Common myeloid progenitor, CD34-positive (primary cell): ENCODE results near the gene PRAMEF2.
"Not testable (repeated sequence)": the region's sequence is repeated elsewhere in the genome, so short reads cannot be mapped to it uniquely, and the experiment has no call there.

Experiments
- CTCF ChIA-PET: fragments of 350-600 bp; sonication (Branson Sonifier 250); formaldehyde crosslinking; loops from one replicate; lab custom pipeline; 2021; ENCODE audit warnings: antibody characterized with exemption; lab: Charles Lee
- POLR2A ChIA-PET: fragments of 350-600 bp; sonication (Branson Sonifier 250); formaldehyde crosslinking; loops from one replicate; lab custom pipeline; 2021; ENCODE audit warnings: antibody characterized with exemption; lab: Charles Lee
- DNase-seq, 3 donors: peaks; one replicate each; pipeline versions ENCODE4 v3.0.0 to v3.0.0-alpha.2; 2013
- H3K27ac ChIP-seq, 2 experiments: 1 replicate in 1 of 2; 2 replicates in 1 of 2; pipeline ENCODE4 v1.7.0; 2013; ENCODE audit warnings: inconsistent platforms in 2 of 2, low read length in 2 of 2, mild to moderate bottlenecking in 2 of 2, low read depth in 1 of 2, moderate library complexity in 1 of 2; ENCODE audit not compliant: severe bottlenecking in 2 of 2, insufficient read depth in 1 of 2, poor library complexity in 1 of 2
- H3K27me3 ChIP-seq, 5 experiments: replicated peaks in 2 of 5; 1 replicate in 3 of 5; 2 replicates in 2 of 5; pipeline versions ENCODE4 v1.6.1 to v1.7.0; 2013; ENCODE audit warnings: low read length in 4 of 5, mild to moderate bottlenecking in 2 of 5, moderate library complexity in 2 of 5, inconsistent platforms in 1 of 5; ENCODE audit not compliant: insufficient read depth in 5 of 5, control insufficient read depth in 4 of 5
- H3K36me3 ChIP-seq, 4 experiments: 1 replicate in 2 of 4; 2 replicates in 2 of 4; pipeline versions ENCODE4 v1.6.1 to v1.7.0; 2013; ENCODE audit warnings: low read length in 3 of 4, control low read depth in 1 of 4, mild to moderate bottlenecking in 1 of 4; ENCODE audit not compliant: control insufficient read depth in 4 of 4, insufficient read depth in 4 of 4
- H3K4me1 ChIP-seq, 4 experiments: 1 replicate in 3 of 4; 2 replicates in 1 of 4; pipeline versions ENCODE4 v1.6.1 to v1.7.1; 2013; ENCODE audit warnings: low read length in 3 of 4, mild to moderate bottlenecking in 3 of 4, control low read depth in 1 of 4, inconsistent platforms in 1 of 4, moderate library complexity in 1 of 4; ENCODE audit not compliant: control insufficient read depth in 4 of 4, insufficient read depth in 4 of 4; ENCODE audit errors: control extremely low read depth in 1 of 4
- H3K4me3 ChIP-seq, 7 experiments: 1 replicate in 4 of 7; 2 replicates in 3 of 7; pipeline versions ENCODE4 v1.5.1 to v1.7.0; 2013; ENCODE audit warnings: mild to moderate bottlenecking in 7 of 7, low read length in 6 of 7, moderate library complexity in 6 of 7, inconsistent platforms in 2 of 7, low read depth in 2 of 7, control low read depth in 1 of 7; ENCODE audit not compliant: insufficient read depth in 4 of 7, control insufficient read depth in 1 of 7; ENCODE audit errors: extremely low read depth in 1 of 7
- H3K9me3 ChIP-seq, 5 experiments: 1 replicate in 4 of 5; 2 replicates in 1 of 5; pipeline versions ENCODE4 v1.6.1 to v1.7.1; 2013; ENCODE audit warnings: low read length in 4 of 5, mild to moderate bottlenecking in 2 of 5, inconsistent platforms in 1 of 5, low read depth in 1 of 5, moderate library complexity in 1 of 5; ENCODE audit not compliant: control insufficient read depth in 4 of 5, insufficient read depth in 2 of 5; ENCODE audit errors: control extremely low read depth in 1 of 5
- WGBS: methylation state at CpG from one replicate; pipeline ENCODE4 v1.1.5; 2013; ENCODE audit not compliant: insufficient coverage; 5-methylcytosine and 5-hydroxymethylcytosine counted together

PRAMEF2 gene

DNA sequence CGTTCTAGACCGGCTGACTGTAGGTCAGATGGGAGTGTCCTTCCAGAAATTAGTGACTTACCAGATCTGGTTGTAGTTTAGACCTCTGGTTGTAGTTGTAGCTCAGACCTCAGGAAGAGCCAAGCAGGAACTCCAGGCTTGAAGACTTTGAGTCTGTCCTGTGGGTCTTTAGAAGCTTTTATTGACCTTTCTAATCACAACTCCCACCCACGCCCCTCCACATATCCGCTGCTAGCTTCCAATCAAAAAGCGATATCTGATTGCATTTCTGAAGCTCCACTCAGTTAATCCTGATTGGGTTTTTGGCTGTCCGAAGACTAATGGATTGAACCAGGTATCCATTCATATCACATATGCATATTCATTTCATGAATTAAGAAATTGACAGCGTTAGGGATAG lies 8.3 kb upstream of the PRAMEF2 start, which contains the start of gene HNRNPCL1:
HNRNPCL1 (minus strand) TSS at position 101 of the 400 bp plus-strand sequence. CDS start 431 bp downstream, outside the sequence.
- H3K4me3 ChIP-seq, CTCF ChIA-PET, POLR2A ChIA-PET, H3K27ac ChIP-seq, H3K4me1 ChIP-seq, DNase-seq, H3K36me3 ChIP-seq, H3K9me3 ChIP-seq, H3K27me3 ChIP-seq: not testable (repeated sequence)
- WGBS = 89% methylated on average over 4 of the region's 7 CpGs

DNA sequence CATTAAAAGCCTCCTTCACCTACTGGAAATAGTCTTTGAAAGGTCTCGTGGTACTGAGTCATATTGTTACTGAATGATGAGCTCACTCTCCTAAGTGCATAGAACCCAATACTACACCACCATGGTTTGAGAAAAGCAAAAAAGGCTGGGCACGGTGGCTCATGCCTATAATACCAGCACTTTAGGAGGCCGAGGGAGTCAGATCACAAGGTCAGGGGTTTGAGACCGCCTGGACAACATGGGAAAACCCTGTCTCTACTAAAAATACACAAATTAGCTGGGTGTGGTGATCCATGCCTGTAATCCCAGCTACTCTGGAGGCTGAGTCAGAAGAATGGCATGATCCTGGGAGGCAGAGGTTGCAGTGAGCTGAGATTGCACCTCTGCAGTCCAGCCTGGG lies 5.1 kb upstream of the PRAMEF2 start:
- POLR2A ChIA-PET = no interaction called here
- CTCF ChIA-PET = no interaction called here
- no peak for DNase-seq
- WGBS = 83% methylated on average over 3 of the region's 4 CpGs
- H3K27me3 ChIP-seq = no peaks in the 10 kb centered on the region
- no peak overlapping the region for H3K27ac ChIP-seq
- H3K9me3 ChIP-seq = no peaks in the 10 kb centered on the region
- no peaks in the 10 kb centered on the region for H3K4me1 ChIP-seq
- no peak overlapping the region for H3K4me3 ChIP-seq
- no peaks in the 10 kb centered on the region for H3K36me3 ChIP-seq

DNA sequence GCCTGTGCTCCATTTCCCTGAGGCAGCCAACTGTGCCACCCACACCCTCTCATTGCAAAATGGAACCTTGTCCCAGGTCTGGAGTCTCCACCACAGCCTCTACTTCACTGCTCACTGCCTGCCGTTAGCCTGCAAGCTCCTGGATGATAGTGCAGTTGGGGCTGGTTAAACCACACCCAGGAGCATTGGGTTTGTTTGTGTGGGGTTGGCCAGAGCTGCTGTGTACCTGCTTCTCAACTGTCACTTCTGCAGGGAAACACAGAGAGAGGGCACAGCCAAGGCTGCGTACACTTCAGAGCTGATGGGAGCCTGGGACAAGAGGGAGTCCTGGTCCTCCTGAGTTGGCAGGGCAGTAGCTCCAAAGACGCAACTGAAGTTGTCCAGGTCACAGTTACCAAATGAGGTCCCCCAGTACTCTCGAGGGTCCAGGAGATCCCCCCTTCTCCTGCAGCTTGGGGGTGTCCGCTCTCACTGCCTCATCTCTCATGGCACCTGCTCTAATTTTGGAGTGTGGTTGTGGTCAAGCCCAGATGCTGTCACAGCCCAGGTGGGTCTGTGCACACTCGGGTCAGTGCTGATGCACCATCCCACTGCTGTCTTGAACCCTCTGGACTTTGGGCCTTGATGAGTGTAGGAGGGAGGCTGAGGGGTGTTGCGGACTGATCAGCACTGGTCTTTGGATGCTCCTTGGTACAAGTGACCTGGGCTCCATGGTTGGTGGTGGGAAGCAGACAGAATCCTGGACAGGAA lies 6.4 kb downstream of the PRAMEF2 start:
- CTCF ChIA-PET, H3K27ac ChIP-seq, H3K9me3 ChIP-seq, H3K4me3 ChIP-seq, H3K36me3 ChIP-seq, POLR2A ChIA-PET, H3K27me3 ChIP-seq, DNase-seq, H3K4me1 ChIP-seq: not testable (repeated sequence)
- no CpG with 5 or more reads among the region's 7 CpGs for WGBS

DNA sequence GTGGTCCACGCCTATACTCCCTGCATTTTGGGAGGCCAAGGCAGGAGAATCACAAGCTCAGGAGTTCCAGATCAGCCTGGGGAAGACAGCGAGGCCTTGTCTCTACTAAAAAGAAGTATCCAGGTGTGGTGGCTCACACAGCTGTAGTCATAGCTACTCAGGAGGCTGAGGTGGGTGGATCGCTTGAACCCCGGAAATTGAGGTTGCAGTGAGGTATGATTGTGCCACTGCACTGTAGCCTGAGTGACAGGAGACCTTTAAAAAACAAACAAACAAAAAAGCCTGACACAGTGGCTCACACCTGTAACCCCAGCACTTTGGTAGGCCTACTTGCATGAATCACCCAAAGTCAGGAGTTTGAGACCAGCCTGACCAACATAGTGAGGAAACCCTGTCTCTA lies 21.6 kb downstream of the PRAMEF2 start:
- H3K27ac ChIP-seq, H3K4me1 ChIP-seq, DNase-seq, H3K4me3 ChIP-seq, H3K36me3 ChIP-seq, CTCF ChIA-PET, H3K9me3 ChIP-seq, H3K27me3 ChIP-seq, POLR2A ChIA-PET: not testable (repeated sequence)
- WGBS = no CpG with 5 or more reads among the region's 4 CpGs

DNA sequence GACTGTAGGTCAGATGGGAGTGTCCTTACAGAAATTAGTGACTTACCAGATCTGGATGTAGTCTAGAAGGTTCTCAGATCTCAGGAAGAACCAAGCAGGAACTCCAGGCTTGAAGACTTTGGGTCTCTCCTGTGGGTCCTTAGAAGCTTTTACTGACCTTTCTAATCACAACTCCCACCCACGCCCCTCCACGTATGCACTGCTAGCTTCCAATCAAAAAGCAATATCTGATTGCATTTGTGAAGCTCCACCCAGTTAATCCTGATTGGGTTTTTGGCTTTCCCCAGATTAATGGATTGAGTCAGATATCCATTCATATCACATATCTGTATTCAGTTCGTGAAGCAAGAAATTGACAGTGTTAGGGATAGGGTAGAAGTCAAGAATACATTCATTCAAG lies 29.2 kb downstream of the PRAMEF2 start, which contains the start of gene PRAMEF4:
PRAMEF4 (minus strand) TSS at position 101 of the 400 bp plus-strand sequence. CDS start 2,807 bp downstream, outside the sequence.
- H3K4me1 ChIP-seq, DNase-seq, H3K4me3 ChIP-seq, H3K36me3 ChIP-seq, H3K9me3 ChIP-seq, H3K27me3 ChIP-seq, POLR2A ChIA-PET, CTCF ChIA-PET, H3K27ac ChIP-seq: not testable (repeated sequence)
- no CpG with 5 or more reads among the region's 3 CpGs for WGBS

DNA sequence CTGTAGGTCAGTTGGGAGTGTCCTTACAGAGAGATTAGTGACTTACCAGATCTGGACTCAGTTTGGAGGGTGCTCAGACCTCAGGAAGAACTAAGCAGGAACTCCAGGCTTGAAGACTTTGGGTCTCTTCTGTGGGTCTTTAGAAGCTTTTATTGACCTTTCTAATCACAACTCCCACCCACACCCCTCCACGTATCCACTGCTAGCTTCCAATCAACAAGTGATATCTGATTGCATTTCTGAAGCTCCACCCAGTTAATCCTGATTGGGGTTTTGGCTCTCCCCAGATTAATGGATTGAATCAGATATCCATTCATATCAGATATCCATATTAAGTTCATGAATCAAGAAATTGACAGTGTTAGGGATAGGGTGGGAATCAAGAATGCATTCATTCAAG lies 41.3 kb downstream of the PRAMEF2 start, which contains the start of gene PRAMEF10:
PRAMEF10 (minus strand) TSS at position 101 of the 400 bp plus-strand sequence. CDS start 2,423 bp downstream, outside the sequence.
- H3K27ac ChIP-seq, H3K27me3 ChIP-seq, H3K4me3 ChIP-seq, H3K4me1 ChIP-seq, H3K36me3 ChIP-seq, POLR2A ChIA-PET, H3K9me3 ChIP-seq, CTCF ChIA-PET, DNase-seq: not testable (repeated sequence)
- whole genome bisulfite sequencing = no CpG with 5 or more reads among the region's 1 CpG

DNA sequence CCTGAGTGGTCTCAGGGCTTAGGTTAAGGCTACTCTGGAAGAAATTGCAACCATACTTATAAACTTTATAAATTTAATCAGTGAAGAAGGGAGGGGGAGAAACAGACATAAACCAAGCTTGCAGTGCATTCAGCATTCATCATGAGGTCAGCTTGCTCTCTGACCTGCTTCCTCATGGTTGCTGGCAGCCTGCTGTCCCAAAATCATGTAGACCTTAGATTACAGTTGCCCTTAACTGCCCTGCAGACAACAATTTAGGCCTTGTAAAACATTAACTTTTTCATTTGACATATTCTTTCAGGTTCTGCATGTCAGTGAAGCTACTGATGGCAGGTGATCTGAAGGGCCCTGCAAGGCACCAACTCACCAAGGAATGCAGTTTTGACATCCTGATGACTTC lies 42.3 kb downstream of the PRAMEF2 start:
- H3K27ac ChIP-seq, H3K4me3 ChIP-seq, DNase-seq, H3K27me3 ChIP-seq, H3K4me1 ChIP-seq, POLR2A ChIA-PET, H3K9me3 ChIP-seq, H3K36me3 ChIP-seq, CTCF ChIA-PET: not testable (repeated sequence)
